Liver (tissue), 9 donors: ENCODE data around the gene ZNF578. TPM values are rescaled to one million over a fixed set of nuclear protein-coding genes. Genes with fewer than 3 reads are reported as not detected.
"Not testable (repeated sequence)": the region's sequence is repeated elsewhere in the genome, so short reads cannot be mapped to it uniquely, and the experiment has no call there.

Experiments
- DNase-seq: peaks from one replicate; pipeline ENCODE4 v3.0.0-alpha.2; 2017; ENCODE audit warnings: low spot score
- H3K27ac ChIP-seq, 2 donors: one replicate each; pipeline ENCODE4 v1.7.0; 2013; ENCODE audit warnings: inconsistent platforms in 2 of 2, low read length in 2 of 2, control low read depth in 1 of 2, low read depth in 1 of 2, mild to moderate bottlenecking in 1 of 2
- H3K27me3 ChIP-seq, 4 donors: one replicate each; pipeline versions ENCODE4 v1.6.1 to v1.7.0; 2013; ENCODE audit warnings: low read length in 3 of 4, inconsistent platforms in 1 of 4, mild to moderate bottlenecking in 1 of 4, moderate library complexity in 1 of 4; ENCODE audit not compliant: control insufficient read depth in 4 of 4, insufficient read depth in 4 of 4
- H3K36me3 ChIP-seq, 4 donors: one replicate each; pipeline versions ENCODE4 v1.6.1 to v1.7.0; 2013; ENCODE audit warnings: low read length in 3 of 4, mild to moderate bottlenecking in 3 of 4, low read depth in 1 of 4, moderate library complexity in 1 of 4; ENCODE audit not compliant: control insufficient read depth in 4 of 4, insufficient read depth in 3 of 4
- H3K4me1 ChIP-seq, 4 donors: one replicate each; pipeline versions ENCODE4 v1.6.1 to v1.7.0; 2013; ENCODE audit warnings: low read length in 3 of 4, mild to moderate bottlenecking in 3 of 4, moderate library complexity in 1 of 4; ENCODE audit not compliant: control insufficient read depth in 4 of 4, insufficient read depth in 4 of 4
- H3K4me3 ChIP-seq, 3 donors: one replicate each; pipeline versions ENCODE4 v1.6.1 to v1.7.0; 2013; ENCODE audit warnings: low read length in 3 of 3, control low read depth in 1 of 3, low read depth in 1 of 3, mild to moderate bottlenecking in 1 of 3
- H3K9ac ChIP-seq, 2 donors: one replicate each; pipeline ENCODE4 v1.7.0; 2013; ENCODE audit warnings: low read length in 2 of 2, mild to moderate bottlenecking in 2 of 2, moderate library complexity in 2 of 2, control low read depth in 1 of 2, low read depth in 1 of 2
- H3K9me3 ChIP-seq, 4 donors: one replicate each; pipeline versions ENCODE4 v1.6.1 to v1.7.0; 2013; ENCODE audit warnings: low read length in 3 of 4; ENCODE audit not compliant: control insufficient read depth in 4 of 4
- ATF3 ChIP-seq: IDR thresholded peaks from 2 replicates; pipeline ENCODE4 v1.6.1; 2016; ENCODE audit warnings: antibody characterized with exemption
- CTCF ChIP-seq: fragments of 150-350 bp; IDR thresholded peaks from 2 replicates; pipeline ENCODE4 v1.5.1; 2017; ENCODE audit warnings: improper control_type of control experiment, low read depth, low read length; ENCODE audit not compliant: missing input control
- EGR1 ChIP-seq, 2 donors: IDR thresholded peaks; 2 replicates each; pipeline ENCODE4 v1.6.1; 2016 to 2018; ENCODE audit warnings: antibody characterized with exemption in 2 of 2, low read depth in 2 of 2
- FOXA1 ChIP-seq: IDR thresholded peaks from 2 replicates; pipeline ENCODE4 v1.6.1; 2016; ENCODE audit warnings: antibody characterized with exemption
- FOXA2 ChIP-seq: IDR thresholded peaks from 2 replicates; pipeline ENCODE4 v1.6.1; 2016; ENCODE audit warnings: antibody characterized with exemption
- GABPA ChIP-seq, 2 donors: IDR thresholded peaks in 1 of 2; conservative IDR thresholded peaks in 1 of 2; 2 replicates each; pipeline ENCODE4 v1.6.1; 2016; ENCODE audit warnings: antibody characterized with exemption in 2 of 2, mild to moderate bottlenecking in 1 of 2, moderate library complexity in 1 of 2
- HNF4A ChIP-seq, 2 donors: conservative IDR thresholded peaks; 2 replicates each; pipeline ENCODE4 v1.6.1; 2016; ENCODE audit warnings: antibody characterized with exemption in 2 of 2, mild to moderate bottlenecking in 2 of 2
- HNF4G ChIP-seq: IDR thresholded peaks from 2 replicates; pipeline ENCODE4 v1.6.1; 2016; ENCODE audit warnings: antibody characterized with exemption
- JUND ChIP-seq, 2 donors: IDR thresholded peaks; 2 replicates each; pipeline ENCODE4 v1.6.1; 2016; ENCODE audit warnings: antibody characterized with exemption in 2 of 2
- NR2F2 ChIP-seq: IDR thresholded peaks from 2 replicates; pipeline ENCODE4 v1.6.1; 2016; ENCODE audit warnings: antibody characterized with exemption
- RXRA ChIP-seq, 2 donors: IDR thresholded peaks; 2 replicates each; pipeline ENCODE4 v1.6.1; 2017 to 2018; ENCODE audit warnings: antibody characterized with exemption in 2 of 2, mild to moderate bottlenecking in 1 of 2
- SP1 ChIP-seq: IDR thresholded peaks from 2 replicates; pipeline ENCODE4 v1.6.1; 2018; ENCODE audit warnings: antibody characterized with exemption, mild to moderate bottlenecking
- YY1 ChIP-seq: IDR thresholded peaks from 2 replicates; pipeline ENCODE4 v1.6.1; 2016; ENCODE audit warnings: antibody characterized with exemption, mild to moderate bottlenecking
- WGBS: extraction: QIAGEN DNeasy Blood & Tissue Kit; methylation state at CpG from one replicate; pipeline ENCODE4 v1.1.7; 2013; 5-methylcytosine and 5-hydroxymethylcytosine counted together
- polyA plus RNA-seq, 2 donors: library from polyadenylated mRNA; stranded (reverse) in 1 of 2; unstranded in 1 of 2; fragments of 200-250 nt in 1 of 2; fragments of >200 nt in 1 of 2; fragmentation: Nextera tagmentation in 1 of 2; extraction: Ambion mirVana in 1 of 2; gene quantifications; one replicate each; pipeline versions ENCODE4 v1.2.1 to v1.2.3, GENCODE V29; 2013 to 2015
- total RNA-seq, 2 donors: library from RNA; depleted of rRNA; stranded (reverse); fragments of >200 nt; gene quantifications; one replicate each; pipeline ENCODE4 v1.2.3, GENCODE V29; 2014
- TF ChIP-seq, protein P1 (sequence below): IDR thresholded peaks from 2 replicates; pipeline ENCODE4 v1.6.1; 2016; ENCODE audit warnings: antibody characterized with exemption
- donor health status: healthy.
- donor health status: healthy.
- donor health status: healthy.
- donor health status: healthy.
- donor health status: healthy.

Gene ZNF578
- total and polyA plus RNA-seq, 4 donors, result 0.09 to 0.56 (median 0.25) TPM; not detected in 1

DNA sequence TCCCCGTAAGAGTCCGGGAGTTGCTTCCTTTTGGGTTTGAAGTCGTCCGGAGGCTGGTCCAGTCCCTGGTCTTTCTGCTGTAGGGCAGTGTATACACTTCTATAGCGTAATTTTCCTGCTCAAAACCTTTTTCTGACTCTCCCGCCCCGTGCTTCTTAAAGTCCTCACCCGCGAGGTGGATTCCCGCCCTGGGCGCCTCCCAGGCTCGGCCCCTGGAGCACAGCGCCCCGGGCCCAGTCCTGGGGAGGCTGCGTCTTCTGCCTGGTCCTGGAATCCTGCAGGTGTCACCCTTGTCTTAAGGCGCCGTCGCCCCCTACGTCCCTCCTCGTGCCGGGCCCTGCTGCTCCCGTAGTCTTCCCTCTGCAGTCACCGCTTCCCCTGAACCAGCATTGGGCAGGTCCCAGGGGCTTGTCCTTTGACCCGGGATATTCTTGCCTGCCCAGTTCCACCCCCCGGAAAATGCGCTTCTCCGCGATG is 39.7 kb downstream of the ZNF578 start:
- H3K9ac ChIP-seq, result no peak overlapping the region
- TF ChIP-seq RXRA (IDR thresholded peaks at IDR 0.05) (no peak), SP1 (no peak), FOXA1 (no peak), FOXA2 (no peak), ATF3 (no peak), JUND (IDR thresholded peaks at IDR 0.05) (no peak)
- H3K9me3 ChIP-seq, result peaks cover 15 to 33% (median 24%) of the 10 kb centered on the region in 4 donors

DNA sequence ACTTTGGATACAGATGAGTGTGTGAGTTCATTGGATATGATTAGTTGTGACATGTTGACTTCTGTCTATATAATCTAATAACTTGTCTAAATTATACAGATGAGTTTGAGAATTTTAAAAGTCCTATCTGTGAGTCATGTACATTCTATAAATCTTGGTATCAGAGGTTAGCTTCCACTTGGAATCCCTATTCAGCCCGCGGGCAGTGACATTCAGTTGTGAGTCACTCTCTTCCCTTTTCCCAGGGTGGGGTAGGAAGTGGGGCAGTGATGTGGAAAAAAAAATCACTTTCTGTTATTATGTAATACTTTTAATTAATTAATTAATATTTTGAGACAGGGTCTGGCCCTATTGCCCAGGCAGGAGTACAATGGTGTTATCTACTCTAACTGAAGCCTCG is 41.2 kb downstream of the ZNF578 start:
- Histone ChIP-seq H3K36me3 (no peaks in the 10 kb centered on the region), H3K9me3 (peaks cover 15 to 29% (median 25%) of the 10 kb centered on the region in 4 donors)
- 87% methylated on average over 3 of the region's 3 CpGs for WGBS

More for the DNA sequence above, 39.7 kb downstream of the ZNF578 start:
- Histone ChIP-seq H3K36me3 (no peaks in the 10 kb centered on the region), H3K27me3 (no peaks in the 10 kb centered on the region), H3K4me1 (no peaks in the 10 kb centered on the region), H3K27ac (no peak overlapping the region), H3K4me3 (peak overlapping the region in 2 of 3 donors; percentile 11 to 19)
- 12% methylated on average over 28 of the region's 28 CpGs for WGBS
- DNase-seq, result peak; percentile 33

DNA sequence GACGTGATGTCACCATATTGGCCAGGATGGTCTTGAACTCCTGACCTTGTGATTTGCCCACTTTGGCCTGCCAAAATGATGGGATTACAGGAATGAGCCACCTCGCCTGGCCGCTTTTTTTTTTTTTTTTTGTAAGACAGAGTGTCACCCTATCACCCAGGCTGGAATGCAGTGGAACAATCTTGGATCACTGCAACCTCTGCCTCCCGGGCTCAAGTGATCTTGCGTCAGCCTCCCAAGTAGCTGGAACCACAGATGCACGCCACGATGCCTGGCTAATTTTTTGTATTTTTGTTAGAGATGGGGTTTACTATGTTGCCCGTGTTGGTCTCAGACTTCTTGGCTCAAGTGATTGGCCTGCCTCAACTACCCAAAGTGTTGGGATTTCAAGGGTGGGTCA is 45.2 kb downstream of the ZNF578 start:
- Histone ChIP-seq H3K36me3 (no peaks in the 10 kb centered on the region), H3K4me1 (no peaks in the 10 kb centered on the region), H3K4me3 (peak overlapping the region in 1 of 3 donors; percentile 11), H3K27me3 (no peaks in the 10 kb centered on the region), H3K9ac (no peak overlapping the region), H3K27ac (no peak overlapping the region), H3K9me3 (peaks cover 13 to 17% (median 17%) of the 10 kb centered on the region in 4 donors)
- no peak for TF ChIP-seq HNF4G
- no peak for TF ChIP-seq EGR1 (IDR thresholded peaks at IDR 0.05; ENCODE audit: low read depth in 2 of 2)
- no peak for TF ChIP-seq SP1
- TF ChIP-seq HNF4A (conservative IDR thresholded peaks at IDR 0.05), result no peak
- no peak for TF ChIP-seq ATF3
- TF ChIP-seq, protein P1, sequence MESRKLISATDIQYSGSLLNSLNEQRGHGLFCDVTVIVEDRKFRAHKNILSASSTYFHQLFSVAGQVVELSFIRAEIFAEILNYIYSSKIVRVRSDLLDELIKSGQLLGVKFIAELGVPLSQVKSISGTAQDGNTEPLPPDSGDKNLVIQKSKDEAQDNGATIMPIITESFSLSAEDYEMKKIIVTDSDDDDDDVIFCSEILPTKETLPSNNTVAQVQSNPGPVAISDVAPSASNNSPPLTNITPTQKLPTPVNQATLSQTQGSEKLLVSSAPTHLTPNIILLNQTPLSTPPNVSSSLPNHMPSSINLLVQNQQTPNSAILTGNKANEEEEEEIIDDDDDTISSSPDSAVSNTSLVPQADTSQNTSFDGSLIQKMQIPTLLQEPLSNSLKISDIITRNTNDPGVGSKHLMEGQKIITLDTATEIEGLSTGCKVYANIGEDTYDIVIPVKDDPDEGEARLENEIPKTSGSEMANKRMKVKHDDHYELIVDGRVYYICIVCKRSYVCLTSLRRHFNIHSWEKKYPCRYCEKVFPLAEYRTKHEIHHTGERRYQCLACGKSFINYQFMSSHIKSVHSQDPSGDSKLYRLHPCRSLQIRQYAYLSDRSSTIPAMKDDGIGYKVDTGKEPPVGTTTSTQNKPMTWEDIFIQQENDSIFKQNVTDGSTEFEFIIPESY, result no peak
- no peak for TF ChIP-seq YY1
- TF ChIP-seq FOXA1, result no peak
- TF ChIP-seq GABPA (IDR thresholded peaks at IDR 0.05 in 1 of 2, conservative IDR thresholded peaks at IDR 0.05 in 1 of 2), result no peak
- TF ChIP-seq CTCF, result no peak
- TF ChIP-seq RXRA (IDR thresholded peaks at IDR 0.05), result no peak
- TF ChIP-seq JUND (IDR thresholded peaks at IDR 0.05), result no peak
- 88% methylated on average over 8 of the region's 8 CpGs for WGBS
- no peak for DNase-seq

More for the DNA sequence above, 41.2 kb downstream of the ZNF578 start:
- TF ChIP-seq HNF4G (no peak), FOXA1 (no peak), CTCF (no peak), HNF4A (conservative IDR thresholded peaks at IDR 0.05) (no peak), FOXA2 (no peak), NR2F2 (no peak)
- DNase-seq, result no peak
- Histone ChIP-seq H3K9ac (no peak overlapping the region), H3K27me3 (no peaks in the 10 kb centered on the region), H3K27ac (no peak overlapping the region), H3K4me1 (no peaks in the 10 kb centered on the region), H3K4me3 (no peak overlapping the region)

DNA sequence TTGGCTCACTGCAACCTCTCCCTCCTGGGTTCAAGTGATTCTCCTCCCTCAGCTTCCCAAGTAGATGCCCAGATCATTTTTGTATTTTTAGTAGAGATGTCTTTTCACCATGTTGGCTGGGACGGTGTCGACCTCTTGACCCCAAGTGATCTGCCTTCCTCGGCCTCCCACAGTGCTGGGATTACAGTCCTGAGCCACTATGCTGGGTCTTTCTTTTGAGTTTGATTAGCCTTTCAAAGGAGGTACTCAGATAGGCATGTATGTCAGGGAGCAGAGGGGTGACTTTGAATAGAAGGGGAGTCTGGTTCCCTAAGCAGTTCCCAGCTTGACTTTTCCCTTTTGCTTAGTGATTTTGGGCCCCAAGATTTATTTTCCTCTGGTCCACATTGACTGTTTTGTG is 47.1 kb downstream of the ZNF578 start:
- not testable (repeated sequence) for H3K4me3 ChIP-seq, DNase-seq, H3K9ac ChIP-seq, H3K4me1 ChIP-seq, H3K27ac ChIP-seq, H3K27me3 ChIP-seq, H3K36me3 ChIP-seq
- H3K9me3 ChIP-seq, result peaks cover 4 to 17% (median 16%) of the 10 kb centered on the region in 4 donors
- 29% methylated on average over 3 of the region's 3 CpGs for WGBS
